H1 (cell line): ENCODE data around the gene PLXNB3. TPM values are rescaled to one million over a fixed set of nuclear protein-coding genes. Genes with fewer than 3 reads are reported as not detected.
A peak's percentile ranks its signal among the peaks of the same experiment; 100 is the strongest.

Source experiments
- CTCF ChIA-PET: fragments of 300-600 bp; sonication (Branson Sonifier 250); formaldehyde crosslinking; loops from one replicate; lab custom pipeline; 2021; ENCODE audit not compliant: partially characterized antibody; lab: Charles Lee
- POLR2A ChIA-PET: fragments of 300-600 bp; sonication (Branson Sonifier 250); formaldehyde crosslinking; loops from one replicate; lab custom pipeline; 2021; ENCODE audit warnings: inconsistent platforms; ENCODE audit not compliant: partially characterized antibody; lab: Charles Lee
- DNase-seq, 2 experiments: peaks; one replicate each; pipeline versions ENCODE4 v3.0.0 to v3.0.0-alpha.2; 2010 to 2022; ENCODE audit warnings: low spot score in 2 of 2, low read depth in 1 of 2, mixed read lengths in 1 of 2
- FAIRE-seq: peaks from 2 replicates; lab custom pipeline; 2011; peaks lifted over from hg19 to GRCh38; lab: Jason Lieb, UNC
- H2AFZ ChIP-seq: 2 replicates; pipeline ENCODE4 v1.8.1; 2012; ENCODE audit warnings: low read length, inconsistent platforms
- H2AK5ac ChIP-seq: 2 replicates; pipeline ENCODE4 v1.6.1; 2013; ENCODE audit warnings: low read depth, low read length
- H2BK120ac ChIP-seq: replicated peaks from 2 replicates; pipeline ENCODE3; 2013; ENCODE audit warnings: low read depth, low read length, inconsistent platforms
- H2BK12ac ChIP-seq: 2 replicates; pipeline ENCODE4 v1.6.1; 2013; ENCODE audit warnings: low read depth, low read length
- H2BK15ac ChIP-seq: 2 replicates; pipeline ENCODE4 v1.6.1; 2013; ENCODE audit warnings: low read length
- H2BK20ac ChIP-seq: 2 replicates; pipeline ENCODE4 v1.6.1; 2013; ENCODE audit warnings: low read length
- H2BK5ac ChIP-seq: 2 replicates; pipeline ENCODE4 v1.6.1; 2013; ENCODE audit warnings: low read depth, low read length
- H3K14ac ChIP-seq: 2 replicates; pipeline ENCODE4 v1.6.1; 2013; ENCODE audit warnings: inconsistent platforms; ENCODE audit not compliant: insufficient read length
- H3K18ac ChIP-seq: 2 replicates; pipeline ENCODE4 v1.6.1; 2013; ENCODE audit warnings: low read length; ENCODE audit errors: extremely low read depth
- H3K23ac ChIP-seq: 2 replicates; pipeline ENCODE4 v1.6.1; 2013; ENCODE audit warnings: inconsistent platforms; ENCODE audit not compliant: insufficient read length
- H3K23me2 ChIP-seq: 2 replicates; pipeline ENCODE4 v1.6.1; 2013; ENCODE audit warnings: low read depth, low read length
- H3K27ac ChIP-seq: 2 replicates; pipeline ENCODE4 v1.6.1; 2011; ENCODE audit warnings: low read depth, low read length, inconsistent platforms
- H3K27me3 ChIP-seq, 4 experiments: replicated peaks in 1 of 4; 1 replicate in 1 of 4; 2 replicates in 3 of 4; pipeline versions ENCODE4 v1.6.1 to v1.8.1; 2011 to 2013; ENCODE audit warnings: low read length in 3 of 4, mild to moderate bottlenecking in 3 of 4, inconsistent platforms in 2 of 4, mixed read lengths in 2 of 4, moderate library complexity in 1 of 4; ENCODE audit not compliant: control insufficient read depth in 3 of 4, insufficient read depth in 3 of 4; ENCODE audit errors: extremely low read depth in 1 of 4
- H3K36me3 ChIP-seq, 4 experiments: 2 replicates each; pipeline versions ENCODE4 v1.6.1 to v1.8.1; 2011 to 2013; ENCODE audit warnings: mild to moderate bottlenecking in 4 of 4, low read length in 3 of 4, moderate library complexity in 2 of 4, control low read depth in 1 of 4, inconsistent platforms in 1 of 4; ENCODE audit not compliant: insufficient read depth in 4 of 4, control insufficient read depth in 2 of 4
- H3K4ac ChIP-seq: replicated peaks from 2 replicates; pipeline ENCODE3; 2013; ENCODE audit warnings: low read length, low read depth, mixed read lengths, inconsistent platforms; ENCODE audit not compliant: insufficient read length
- H3K4me1 ChIP-seq, 4 experiments: replicated peaks in 1 of 4; 1 replicate in 1 of 4; 2 replicates in 3 of 4; pipeline versions ENCODE4 v1.6.1 to v1.8.1; 2011 to 2013; ENCODE audit warnings: low read length in 3 of 4, inconsistent platforms in 2 of 4, mixed read lengths in 1 of 4; ENCODE audit not compliant: insufficient read depth in 4 of 4, control insufficient read depth in 3 of 4
- H3K4me2 ChIP-seq, 2 experiments: 2 replicates each; pipeline versions ENCODE4 v1.6.1 to v1.8.1; 2011 to 2013; ENCODE audit warnings: low read depth in 2 of 2, low read length in 2 of 2, control low read depth in 1 of 2, inconsistent platforms in 1 of 2, mild to moderate bottlenecking in 1 of 2; ENCODE audit not compliant: insufficient read depth in 1 of 2
- H3K4me3 ChIP-seq, 4 experiments: fragments of 200-600, 300-600 bp in 1 of 4; sonication (generic), shearing (Covaris generic), sonication (Bioruptor Twin) in 1 of 4; 2 replicates each; pipeline versions ENCODE4 v1.5.1 to v1.8.1; 2011 to 2016; ENCODE audit warnings: low read length in 4 of 4, low read depth in 3 of 4, control low read depth in 2 of 4, inconsistent platforms in 2 of 4, mild to moderate bottlenecking in 2 of 4, mixed read lengths in 1 of 4, moderate library complexity in 1 of 4; ENCODE audit not compliant: insufficient read depth in 2 of 4; ENCODE audit errors: extremely low read depth in 1 of 4
- H3K56ac ChIP-seq: replicated peaks from 2 replicates; pipeline ENCODE3; 2013; ENCODE audit warnings: low read depth, mild to moderate bottlenecking, mixed read lengths, low read length, inconsistent platforms; ENCODE audit not compliant: insufficient read length
- H3K79me1 ChIP-seq: 2 replicates; pipeline ENCODE4 v1.6.1; 2013; ENCODE audit warnings: low read depth, low read length, control low read depth
- H3K79me2 ChIP-seq, 2 experiments: 2 replicates each; pipeline versions ENCODE4 v1.6.1 to v1.8.1; 2012 to 2013; ENCODE audit warnings: low read length in 2 of 2, mild to moderate bottlenecking in 2 of 2, inconsistent platforms in 1 of 2; ENCODE audit not compliant: insufficient read depth in 2 of 2, control insufficient read depth in 1 of 2
- H3K9ac ChIP-seq, 4 experiments: replicated peaks in 1 of 4; 1 replicate in 1 of 4; 2 replicates in 3 of 4; pipeline versions ENCODE4 v1.6.1 to v1.8.1; 2011 to 2013; ENCODE audit warnings: low read depth in 3 of 4, low read length in 3 of 4, control low read depth in 2 of 4, mild to moderate bottlenecking in 2 of 4, moderate library complexity in 2 of 4, inconsistent platforms in 1 of 4; ENCODE audit errors: extremely low read depth in 1 of 4
- H3K9me3 ChIP-seq, 2 experiments: 2 replicates each; pipeline versions ENCODE4 v1.6.1 to v1.8.1; 2012 to 2013; ENCODE audit warnings: mild to moderate bottlenecking in 2 of 2, moderate library complexity in 2 of 2, control low read depth in 1 of 2, inconsistent platforms in 1 of 2, low read depth in 1 of 2, low read length in 1 of 2, mixed read lengths in 1 of 2; ENCODE audit not compliant: insufficient read depth in 2 of 2
- H4K20me1 ChIP-seq, 2 experiments: replicated peaks in 1 of 2; 2 replicates each; pipeline versions ENCODE3 to v1.8.1; 2011 to 2013; ENCODE audit warnings: inconsistent platforms in 2 of 2, low read length in 2 of 2, mild to moderate bottlenecking in 1 of 2; ENCODE audit not compliant: insufficient read depth in 2 of 2, control insufficient read depth in 1 of 2
- H4K5ac ChIP-seq: 2 replicates; pipeline ENCODE4 v1.6.1; 2013; ENCODE audit warnings: low read length, low read depth, mixed read lengths, inconsistent platforms; ENCODE audit not compliant: insufficient read length
- H4K8ac ChIP-seq: 2 replicates; pipeline ENCODE4 v1.8.0; 2013; ENCODE audit warnings: mild to moderate bottlenecking, moderate library complexity, low read length, inconsistent platforms; ENCODE audit not compliant: insufficient read depth; ENCODE audit errors: extremely low read depth
- H4K91ac ChIP-seq: replicated peaks from 2 replicates; pipeline ENCODE3; 2013; ENCODE audit warnings: low read length, mixed read lengths, inconsistent platforms; ENCODE audit not compliant: insufficient read length
- ASH2L ChIP-seq: fragments of 200-600, 300-600 bp; sonication (generic); IDR thresholded peaks from one replicate; pipeline ENCODE4 v1.7.1; 2017; ENCODE audit warnings: low read length
- CBX5 ChIP-seq: fragments of 300-800, 300-1000 bp; sonication (generic); IDR thresholded peaks from 2 replicates; pipeline ENCODE4 v1.7.1; 2016; ENCODE audit warnings: antibody characterized with exemption, low read length, low read depth
- EP300 ChIP-seq, 2 experiments: IDR thresholded peaks; 1 replicate in 1 of 2; 2 replicates in 1 of 2; pipeline ENCODE4 v1.6.1; 2011 to 2012; ENCODE audit warnings: low read depth in 2 of 2, low read length in 2 of 2, mild to moderate bottlenecking in 2 of 2, borderline replicate concordance in 1 of 2, inconsistent platforms in 1 of 2, moderate library complexity in 1 of 2
- EZH2 ChIP-seq: fragments of 200-600 bp; sonication (generic); IDR thresholded peaks from 2 replicates; pipeline ENCODE4 v1.7.1; 2012; ENCODE audit warnings: low read depth, mild to moderate bottlenecking, moderate library complexity, low read length, inconsistent platforms; ENCODE audit not compliant: severe bottlenecking
- RFX5 ChIP-seq: IDR thresholded peaks from 2 replicates; pipeline ENCODE4 v1.6.1; 2011; ENCODE audit warnings: low read depth, low read length, improper control_type of control experiment, borderline replicate concordance
- RXRA ChIP-seq: IDR thresholded peaks from 2 replicates; pipeline ENCODE4 v1.6.1; 2011; ENCODE audit warnings: low read depth, mild to moderate bottlenecking, low read length, moderate library complexity; ENCODE audit not compliant: insufficient read depth
- USF2 ChIP-seq: IDR thresholded peaks from 2 replicates; pipeline ENCODE4 v1.6.1; 2011; ENCODE audit warnings: low read length, improper control_type of control experiment
- WGBS, 2 experiments: shearing (Covaris generic) in 1 of 2; methylation state at CpG; one replicate each; pipeline versions ENCODE4 v1.1.6 to v1.1.7; 2013 to 2015; ENCODE audit warnings: low lambda C conversion rate in 2 of 2, mixed read lengths in 2 of 2, inconsistent platforms in 1 of 2, low coverage in 1 of 2, missing lambda C conversion rate in 1 of 2; ENCODE audit not compliant: insufficient replicate concordance in 2 of 2, insufficient coverage in 1 of 2, insufficient read length in 1 of 2; ENCODE audit errors: extremely low coverage in 1 of 2, missing lambda C conversion rate in 1 of 2; 5-methylcytosine and 5-hydroxymethylcytosine counted together
- polyA plus RNA-seq, 7 experiments: library from polyadenylated mRNA; depleted of rRNA in 3 of 7; stranded (reverse) in 5 of 7; unstranded in 2 of 7; fragments of >200 nt in 5 of 7; fragments of 200-250 nt in 2 of 7; gene quantifications; 1 replicate in 5 of 7; 2 replicates in 1 of 7; 4 replicates in 1 of 7; pipeline versions ENCODE4 v1.2.1 to v1.2.3, GENCODE V29; 2011 to 2013; ENCODE audit warnings: missing spikeins in 2 of 7, mixed read lengths in 2 of 7
- total RNA-seq: library from RNA; stranded (reverse); fragmentation: NEBNext Ultra II Directional; extraction: Animal tissue kit (Norgen Biotek cat#: 25700); gene quantifications from 2 replicates; pipeline ENCODE4 v1.2.1, GENCODE V29; 2021

Gene PLXNB3
- total and polyA plus RNA-seq, 2 of the 8 experiments (the other 6 are each of a cell fraction or from before 2014, with no cell fraction given): 1.2 to 2.7 TPM

- DNase-seq: peak in 1 of 2 experiments; percentile 49
- no peak overlapping the region for H3K27ac ChIP-seq
- no peak overlapping the region for H2AFZ ChIP-seq
- H3K56ac ChIP-seq: no peak overlapping the region
- peaks cover 3% of the 10 kb centered on the region; the same call in 1 of the 2 replicates for H3K79me1 ChIP-seq
- H4K91ac ChIP-seq: peak overlapping the region; percentile 40
- 69% methylated on average over 12 of the region's 55 CpGs; no CpG with 5 or more reads in 1 of the 2 experiments for WGBS, 2 experiments
- H3K27me3 ChIP-seq: no peaks in the 10 kb centered on the region
- H4K20me1 ChIP-seq: peaks cover 4 to 15% of the 10 kb centered on the region in 2 experiments
- H3K14ac ChIP-seq: no peak overlapping the region
- H3K4me2 ChIP-seq: peak overlapping the region; percentile 44 to 65
- no peak overlapping the region for H3K18ac ChIP-seq
- H3K4me3 ChIP-seq: peak overlapping the region; percentile 33 to 88 (median 40); a peak in 6 of 8 replicates
- H3K4ac ChIP-seq: no peak overlapping the region
- H4K8ac ChIP-seq: no peak overlapping the region
- no peak overlapping the region for H2BK15ac ChIP-seq
- no peak overlapping the region for H2AK5ac ChIP-seq
- no peak overlapping the region for H2BK5ac ChIP-seq
- no peak overlapping the region for H2BK120ac ChIP-seq
- peaks cover 0 to 12% (median 7%) of the 10 kb centered on the region in 4 experiments; a peak in 5 of 8 replicates for H3K36me3 ChIP-seq
- H2BK12ac ChIP-seq: no peak overlapping the region
- peaks cover 0 to 20% of the 10 kb centered on the region in 2 experiments; a peak in 2 of 4 replicates for H3K79me2 ChIP-seq
- H3K23ac ChIP-seq: no peak overlapping the region
- ChIA-PET POLR2A (interaction anchor here (0.6 kb wide), 1 partner anchor 82 kb away, joined by 3 read pairs; no protein-coding TSS in a partner anchor), CTCF (no interaction called here)
- H3K23me2 ChIP-seq: peaks cover 5% of the 10 kb centered on the region; the same call in 1 of the 2 replicates
- H2BK20ac ChIP-seq: no peak overlapping the region
- no peak overlapping the region for H4K5ac ChIP-seq
- no peak for FAIRE-seq
- H3K9me3 ChIP-seq: no peaks in the 10 kb centered on the region
- H3K9ac ChIP-seq: no peak overlapping the region
- peaks cover 0 to 24% (median 13%) of the 10 kb centered on the region in 4 experiments; a peak in 6 of 7 replicates for H3K4me1 ChIP-seq
- TF ChIP-seq EZH2 (no peak), EP300 (IDR thresholded peaks at IDR 0.05; ENCODE audit: borderline replicate concordance in 1 of 2, low read depth in 2 of 2, low read length in 2 of 2) (no peak), USF2 (no peak), ASH2L (no peak), RXRA (no peak), CBX5 (no peak), RFX5 (no peak)
Measured at GRCh38 chrX:153725039-153725831, 38.8 kb upstream of the PLXNB3 start.
